ENCODE data around the gene RASAL2. TPM values are rescaled to one million over a fixed set of nuclear protein-coding genes. Genes with fewer than 3 reads are reported as not detected.

The RASAL2 gene
- total and polyA plus RNA-seq, 2 of the 13 experiments (the other 11 are each of a cell fraction or from before 2014, with no cell fraction given), result 5.4 to 5.9 TPM

GRCh38 chr1:178092878-178093493, 918 bp upstream of the RASAL2 start:
- Histone ChIP-seq H3K79me2 (ENCODE audit: insufficient read depth, low read length) (peaks cover 27% of the 10 kb centered on the region), H4K20me1 (ENCODE audit: insufficient read depth, low read length) (no peaks in the 10 kb centered on the region), H3K9me3 (ENCODE audit: low read length) (no peaks in the 10 kb centered on the region), H3K4me3 (replicated peaks in 1 of 3; ENCODE audit: insufficient read depth in 1 of 3, low read depth in 2 of 3, low read length in 3 of 3) (peak overlapping the region; percentile 92 to 97 (median 96)), H3K4me1 (ENCODE audit: insufficient read depth, low read length) (peaks cover 58% of the 10 kb centered on the region), H3K4me2 (ENCODE audit: low read depth, low read length) (peak overlapping the region; percentile 77), H3K36me3 (replicated peaks in 1 of 2; ENCODE audit: control insufficient read depth in 1 of 2, insufficient read depth in 2 of 2, low read length in 2 of 2) (no peaks in the 10 kb centered on the region), H2AFZ (ENCODE audit: low read length) (peak overlapping the region; percentile 89), H3K27ac (ENCODE audit: extremely low read length, insufficient read depth, low read length) (peak overlapping the region; percentile 69), H3K9ac (ENCODE audit: insufficient read depth, low read depth, low read length) (peak overlapping the region; percentile 68), H3K27me3 (ENCODE audit: control insufficient read depth in 1 of 2, insufficient read depth in 2 of 2, low read length in 2 of 2) (no peaks in the 10 kb centered on the region; a peak in 1 of 5 replicates)
- BruUV-seq (replicated peaks), result TSS peak; percentile 91
- ChIA-PET POLR2A (interaction anchor here (1.1 to 2.7 kb wide), 6 partner anchors 17 to 123 kb away, joined by 4 to 12 read pairs (median 8); partner anchors contain the start of gene SEC16B), CTCF (ENCODE audit: low intra/inter-chr PET ratio, low total read pairs) (no interaction called here)
- in situ Hi-C loops (cut with HindIII; ENCODE audit: extremely low pct_ligation_motif_present, low pct_unique_long_range_greater_than_20kb), result no loop called here
- ATAC-seq (peak; percentile 55), DNase-seq (ENCODE audit: low spot score) (peak; percentile 33), FAIRE-seq (no peak)
- WGBS (ENCODE audit: low lambda C conversion rate), result 1% methylated on average over 11 of the region's 11 CpGs
- intact Hi-C loops (cut with micrococcal nuclease; ENCODE audit: unreplicated experiment), result loop anchor here (2.0 to 10.0 kb wide), 3 partner anchors 34 to 192 kb away; no protein-coding TSS in a partner anchor
- TF ChIP-seq CENPT (CRISPR knock-in tag; IDR thresholded peaks at IDR 0.05; ENCODE audit: low read depth), result no peak
- TF ChIP-seq ZFY (CRISPR knock-in tag; IDR thresholded peaks at IDR 0.05), result peak; percentile 2; the same call in 1 of the 2 replicates
- peak; percentile 45; the same call in 1 of the 2 replicates for TF ChIP-seq ZNF644 (CRISPR knock-in tag; IDR thresholded peaks at IDR 0.05; ENCODE audit: low read depth)
- TF ChIP-seq ZNF10 (CRISPR knock-in tag; IDR thresholded peaks at IDR 0.05; ENCODE audit: borderline replicate concordance, low read depth), result no peak
- TF ChIP-seq GPN1 (CRISPR knock-in tag; IDR thresholded peaks at IDR 0.05; ENCODE audit: borderline replicate concordance), result no peak
- TF ChIP-seq CTCF (CRISPR knock-in tag; IDR thresholded peaks at IDR 0.05), result no peak
- TF ChIP-seq PRMT3 (CRISPR knock-in tag; IDR thresholded peaks at IDR 0.05; ENCODE audit: borderline replicate concordance, low read depth), result no peak
- peak; percentile 69 for TF ChIP-seq SAP130 (CRISPR knock-in tag; IDR thresholded peaks at IDR 0.05; ENCODE audit: low read depth)
- TF ChIP-seq HINFP (CRISPR knock-in tag; IDR thresholded peaks at IDR 0.05; ENCODE audit: low read depth), result no peak
- no peak for TF ChIP-seq ASH2L (IDR thresholded peaks at IDR 0.05; ENCODE audit: insufficient read length, low read depth, low read length)
- TF ChIP-seq, protein P1, sequence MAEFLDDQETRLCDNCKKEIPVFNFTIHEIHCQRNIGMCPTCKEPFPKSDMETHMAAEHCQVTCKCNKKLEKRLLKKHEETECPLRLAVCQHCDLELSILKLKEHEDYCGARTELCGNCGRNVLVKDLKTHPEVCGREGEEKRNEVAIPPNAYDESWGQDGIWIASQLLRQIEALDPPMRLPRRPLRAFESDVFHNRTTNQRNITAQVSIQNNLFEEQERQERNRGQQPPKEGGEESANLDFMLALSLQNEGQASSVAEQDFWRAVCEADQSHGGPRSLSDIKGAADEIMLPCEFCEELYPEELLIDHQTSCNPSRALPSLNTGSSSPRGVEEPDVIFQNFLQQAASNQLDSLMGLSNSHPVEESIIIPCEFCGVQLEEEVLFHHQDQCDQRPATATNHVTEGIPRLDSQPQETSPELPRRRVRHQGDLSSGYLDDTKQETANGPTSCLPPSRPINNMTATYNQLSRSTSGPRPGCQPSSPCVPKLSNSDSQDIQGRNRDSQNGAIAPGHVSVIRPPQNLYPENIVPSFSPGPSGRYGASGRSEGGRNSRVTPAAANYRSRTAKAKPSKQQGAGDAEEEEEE (CRISPR knock-in tag; IDR thresholded peaks at IDR 0.05; ENCODE audit: borderline replicate concordance), result no peak
- no peak for TF ChIP-seq ZNF274 (CRISPR knock-in tag; IDR thresholded peaks at IDR 0.05)
- no peak for TF ChIP-seq FOXO4 (CRISPR knock-in tag; conservative IDR thresholded peaks at IDR 0.05)
- no peak for TF ChIP-seq ZNF34 (CRISPR knock-in tag; IDR thresholded peaks at IDR 0.05; ENCODE audit: borderline replicate concordance)
- no peak for TF ChIP-seq ATRX (CRISPR knock-in tag; IDR thresholded peaks at IDR 0.05; ENCODE audit: borderline replicate concordance)
- TF ChIP-seq ZEB1 (IDR thresholded peaks at IDR 0.05; ENCODE audit: insufficient replicate concordance, low read depth), result no peak
- no peak for TF ChIP-seq ZNF260 (CRISPR knock-in tag; IDR thresholded peaks at IDR 0.05; ENCODE audit: borderline replicate concordance, low read depth)
- no peak for TF ChIP-seq KDM6A (CRISPR knock-in tag; IDR thresholded peaks at IDR 0.05; ENCODE audit: low read depth)

All from HepG2 (cell line).